HepG2 (cell line): ENCODE measurements around the gene RBPJ. TPM values are rescaled to one million over a fixed set of nuclear protein-coding genes. Genes with fewer than 3 reads are reported as not detected.

Experiments used
- ATAC-seq: fragments of 200-7000 bp; cut with Tn5 transposase; 3 replicates; pipeline ENCODE4 v1.9.1; 2020; ENCODE audit warnings: mild to moderate bottlenecking, moderate library complexity
- BruUV-seq: library from RNA; stranded (reverse); fragments of 400-500 nt; replicated peaks from 2 replicates; lab custom pipeline; 2021; lab: Mats Ljungman, UMichigan
- CTCF ChIA-PET: fragments of 300-600 bp; formaldehyde crosslinking; extraction: SDS; loops from one replicate; lab custom pipeline; 2021; ENCODE audit warnings: low total read pairs, inconsistent platforms, low intra/inter-chr PET ratio; lab: Yijun Ruan, JAX
- POLR2A ChIA-PET: fragments of 350-600 bp; sonication (Branson Sonifier 250); formaldehyde crosslinking; loops from one replicate; lab custom pipeline; 2020; ENCODE audit warnings: antibody characterized with exemption, inconsistent platforms; lab: Yijun Ruan, JAX
- DNase-seq: peaks from one replicate; pipeline ENCODE4 v3.0.0-alpha.2; 2015; ENCODE audit warnings: low spot score
- FAIRE-seq: peaks from 3 replicates; lab custom pipeline; 2011; peaks lifted over from hg19 to GRCh38; lab: Jason Lieb, UNC
- H2AFZ ChIP-seq: one replicate; pipeline ENCODE4 v1.6.1; 2011; ENCODE audit warnings: low read length, inconsistent platforms
- H3K27ac ChIP-seq: fragments of 300-600 bp; 3 replicates; pipeline ENCODE4 v1.8.0; 2011; ENCODE audit warnings: mixed run types, mild to moderate bottlenecking, mixed read lengths, low read length, inconsistent platforms; ENCODE audit not compliant: insufficient read depth; ENCODE audit errors: extremely low read length
- H3K27me3 ChIP-seq, 2 experiments: fragments of 200-600 bp in 1 of 2; 2 replicates in 1 of 2; 3 replicates in 1 of 2; pipeline versions ENCODE4 v1.6.0 to v1.8.0; 2011; ENCODE audit warnings: low read length in 2 of 2, mild to moderate bottlenecking in 2 of 2, moderate library complexity in 2 of 2, inconsistent platforms in 1 of 2; ENCODE audit not compliant: insufficient read depth in 2 of 2, control insufficient read depth in 1 of 2
- H3K36me3 ChIP-seq, 2 experiments: fragments of 200-600 bp in 1 of 2; replicated peaks in 1 of 2; 2 replicates in 1 of 2; 3 replicates in 1 of 2; pipeline versions ENCODE4 v1.5.1 to v1.8.0; 2011; ENCODE audit warnings: low read length in 2 of 2, inconsistent platforms in 1 of 2; ENCODE audit not compliant: insufficient read depth in 2 of 2, control insufficient read depth in 1 of 2
- H3K4me1 ChIP-seq: 2 replicates; pipeline ENCODE4 v1.5.1; 2012; ENCODE audit warnings: low read length, inconsistent platforms; ENCODE audit not compliant: insufficient read depth
- H3K4me2 ChIP-seq: 2 replicates; pipeline ENCODE4 v1.6.0; 2011; ENCODE audit warnings: low read depth, low read length, inconsistent platforms
- H3K4me3 ChIP-seq, 3 experiments: fragments of 200-600 bp in 1 of 3; sonication (generic), shearing (Covaris generic) in 1 of 3; replicated peaks in 1 of 3; 2 replicates each; pipeline ENCODE4 v1.5.1; 2011 to 2016; ENCODE audit warnings: low read length in 3 of 3, inconsistent platforms in 2 of 3, low read depth in 2 of 3, mild to moderate bottlenecking in 2 of 3, control low read depth in 1 of 3, mixed read lengths in 1 of 3; ENCODE audit not compliant: insufficient read depth in 1 of 3
- H3K79me2 ChIP-seq: one replicate; pipeline ENCODE4 v1.6.1; 2011; ENCODE audit warnings: low read length, inconsistent platforms; ENCODE audit not compliant: insufficient read depth
- H3K9ac ChIP-seq: 2 replicates; pipeline ENCODE4 v1.6.0; 2011; ENCODE audit warnings: mild to moderate bottlenecking, low read depth, low read length, inconsistent platforms; ENCODE audit not compliant: insufficient read depth
- H3K9me3 ChIP-seq: 2 replicates; pipeline ENCODE4 v1.5.1; 2012; ENCODE audit warnings: mild to moderate bottlenecking, low read length
- H4K20me1 ChIP-seq: 2 replicates; pipeline ENCODE4 v1.6.0; 2011; ENCODE audit warnings: inconsistent platforms, mild to moderate bottlenecking, low read length, moderate library complexity; ENCODE audit not compliant: insufficient read depth
- BHLHE40 ChIP-seq: IDR thresholded peaks from 2 replicates; pipeline ENCODE4 v1.6.1; 2011; ENCODE audit warnings: low read length, improper control_type of control experiment
- HOXA7 ChIP-seq: sonication (generic); formaldehyde crosslinking; IDR thresholded peaks from 2 replicates; pipeline ENCODE4 v1.8.1; 2022; ENCODE audit warnings: mild to moderate bottlenecking, missing genetic modification reagents, moderate library complexity
- MAFF ChIP-seq: IDR thresholded peaks from 2 replicates; pipeline ENCODE4 v1.6.1; 2011; ENCODE audit warnings: low read depth, low read length, improper control_type of control experiment
- ZBTB14 ChIP-seq: sonication (generic); formaldehyde crosslinking; IDR thresholded peaks from 2 replicates; pipeline ENCODE4 v1.4.0; 2020; ENCODE audit warnings: missing genetic modification reagents
- ZNF3 ChIP-seq: IDR thresholded peaks from 2 replicates; pipeline ENCODE4 v1.7.0; 2017; ENCODE audit warnings: inconsistent platforms
- ZNF33A ChIP-seq: sonication (generic); formaldehyde crosslinking; IDR thresholded peaks from 2 replicates; pipeline ENCODE4 v1.5.1; 2020; ENCODE audit warnings: missing genetic modification reagents, mild to moderate bottlenecking, moderate library complexity, borderline replicate concordance
- ZNF446 ChIP-seq: sonication (generic); formaldehyde crosslinking; IDR thresholded peaks from 2 replicates; pipeline ENCODE4 v1.5.0; 2020; ENCODE audit warnings: mild to moderate bottlenecking, missing genetic modification reagents
- ZNF629 ChIP-seq: sonication (generic); formaldehyde crosslinking; conservative IDR thresholded peaks from 2 replicates; pipeline ENCODE4 v1.5.0; 2020; ENCODE audit warnings: missing genetic modification reagents
- ZNF749 ChIP-seq: sonication (generic); formaldehyde crosslinking; IDR thresholded peaks from 2 replicates; pipeline ENCODE4 v1.8.0; 2022; ENCODE audit warnings: mild to moderate bottlenecking, missing genetic modification reagents, moderate library complexity, borderline replicate concordance
- ZSCAN25 ChIP-seq: sonication (generic); formaldehyde crosslinking; IDR thresholded peaks from 2 replicates; pipeline ENCODE4 v1.8.0; 2022; ENCODE audit warnings: mild to moderate bottlenecking, missing genetic modification reagents
- ZSCAN29 ChIP-seq: sonication (generic); formaldehyde crosslinking; conservative IDR thresholded peaks from 2 replicates; pipeline ENCODE4 v1.4.0; 2020; ENCODE audit warnings: mild to moderate bottlenecking, missing genetic modification reagents
- WGBS: methylation state at CpG from one replicate; pipeline ENCODE4 v1.1.6; 2017; ENCODE audit warnings: low lambda C conversion rate; 5-methylcytosine and 5-hydroxymethylcytosine counted together
- in situ Hi-C: cut with HindIII; loops from 2 replicates; pipeline ENCODE4 v1.10.0; 2017; ENCODE audit warnings: low pct_unique_long_range_greater_than_20kb; ENCODE audit not compliant: extremely low pct_ligation_motif_present
- intact Hi-C: fragments of 100-400 bp; cut with micrococcal nuclease; formaldehyde crosslinking; loops from one replicate; pipeline ENCODE4 v1.10.0; 2022; ENCODE audit not compliant: unreplicated experiment
- polyA plus RNA-seq, 8 experiments: library from polyadenylated mRNA; depleted of rRNA in 3 of 8; stranded (reverse) in 7 of 8; unstranded in 1 of 8; fragments of >200 nt; fragmentation: Illumina TruSeq in 4 of 8; extraction: Trizol in 4 of 8; gene quantifications; 2 replicates each; pipeline versions ENCODE4 v1.2.1 to v1.2.3, GENCODE V29; 2011 to 2016; ENCODE audit warnings: low read depth in 4 of 8, missing spikeins in 1 of 8, mixed read lengths in 1 of 8; ENCODE audit not compliant: insufficient read depth in 1 of 8
- total RNA-seq, 5 experiments: library from RNA; depleted of rRNA; stranded (reverse); fragments of >200 nt; fragmentation: Illumina TruSeq; extraction: Trizol; gene quantifications; 2 replicates each; pipeline ENCODE4 v1.2.3, GENCODE V29; 2016; ENCODE audit warnings: low read depth in 1 of 5

The RBPJ gene
- total and polyA plus RNA-seq, 2 of the 13 experiments (the other 11 are each of a cell fraction or from before 2014, with no cell fraction given), result 25.9 to 33.2 TPM

GRCh38 chr4:26451597-26451996 is 130.8 kb downstream of the RBPJ start:
- no peak overlapping the region for H3K27ac ChIP-seq
- no peak for ATAC-seq
- no TSS peak for BruUV-seq
- TF ChIP-seq ZNF629 (CRISPR knock-in tag) (peak; percentile 87), ZNF749 (CRISPR knock-in tag) (no peak)
- no peaks in the 10 kb centered on the region for H3K27me3 ChIP-seq
- no peaks in the 10 kb centered on the region for H4K20me1 ChIP-seq
- FAIRE-seq, result no peak
- ChIA-PET POLR2A (no interaction called here), CTCF (no interaction called here)
- in situ Hi-C loops, result no loop called here
- WGBS, result 43% methylated on average over 3 of the region's 3 CpGs
- no peak overlapping the region for H3K4me3 ChIP-seq
- intact Hi-C loops, result no loop called here
- no peak overlapping the region for H3K4me2 ChIP-seq
- H3K36me3 ChIP-seq, result no peaks in the 10 kb centered on the region
- H2AFZ ChIP-seq, result no peak overlapping the region
- H3K9ac ChIP-seq, result no peak overlapping the region
- no peak for DNase-seq
- H3K79me2 ChIP-seq, result no peaks in the 10 kb centered on the region
- peaks cover 10% of the 10 kb centered on the region; the same call in 1 of the 2 replicates for H3K9me3 ChIP-seq
- peaks cover 15% of the 10 kb centered on the region for H3K4me1 ChIP-seq

GRCh38 chr4:26452565-26453531 is 132.0 kb downstream of the RBPJ start:
- POLR2A ChIA-PET, result no interaction called here
- FAIRE-seq, result no peak

More at GRCh38 chr4:26452565-26453531, 132.0 kb downstream of the RBPJ start:
- Histone ChIP-seq H3K9me3 (peaks cover 10% of the 10 kb centered on the region; the same call in 1 of the 2 replicates), H3K79me2 (no peaks in the 10 kb centered on the region), H3K36me3 (no peaks in the 10 kb centered on the region), H3K4me3 (no peak overlapping the region), H3K27me3 (no peaks in the 10 kb centered on the region; a peak in 1 of 5 replicates), H4K20me1 (no peaks in the 10 kb centered on the region), H3K9ac (no peak overlapping the region), H3K27ac (no peak overlapping the region), H2AFZ (no peak overlapping the region)
- in situ Hi-C loops, result no loop called here
- CTCF ChIA-PET, result no interaction called here
- ATAC-seq (peak; percentile 57), DNase-seq (no peak)
- 5% methylated on average over 12 of the region's 15 CpGs for WGBS
- no TSS peak for BruUV-seq
- intact Hi-C loops, result no loop called here
- TF ChIP-seq ZNF33A (CRISPR knock-in tag) (no peak), BHLHE40 (0 out of 2 replicates have a peak, but pooled peaks have one; percentile 10), ZNF3 (no peak), ZNF446 (CRISPR knock-in tag) (no peak), ZBTB14 (no peak), HOXA7 (CRISPR knock-in tag) (no peak), MAFF (no peak), ZSCAN25 (CRISPR knock-in tag) (peak; percentile 89), ZSCAN29 (CRISPR knock-in tag) (no peak)
- TF ChIP-seq, all 625 proteins: peak for 2
- peaks cover 15% of the 10 kb centered on the region for H3K4me1 ChIP-seq
- H3K4me2 ChIP-seq, result peak overlapping the region; percentile 54
